Inferior parietal cortex (tissue), 1 donor: ENCODE data around the gene SEMA5A.

Source experiments
- DNase-seq: peaks from one replicate; pipeline ENCODE4 v3.0.0-alpha.2; 2016; ENCODE audit errors: extremely low spot score

SEMA5A gene

GRCh38 chr5:9474219-9475002 is 71.5 kb downstream of the SEMA5A start:
- no peak for DNase-seq

- DNase-seq: no peak
These were observed 72.3 kb downstream of the SEMA5A start for GRCh38 chr5:9473624-9474023.

GRCh38 chr5:9470410-9470809 is 75.5 kb downstream of the SEMA5A start:
- DNase-seq: no peak

GRCh38 chr5:9468060-9468388 is 77.9 kb downstream of the SEMA5A start:
- DNase-seq: no peak

GRCh38 chr5:9467199-9468059 is 78.4 kb downstream of the SEMA5A start:
- DNase-seq: no peak

- no peak for DNase-seq
These were observed 79.2 kb downstream of the SEMA5A start for GRCh38 chr5:9466697-9467096.

- no peak for DNase-seq
These were observed 81.4 kb downstream of the SEMA5A start for GRCh38 chr5:9464478-9464877.

GRCh38 chr5:9462109-9462508 is 83.8 kb downstream of the SEMA5A start:
- no peak for DNase-seq

GRCh38 chr5:9460885-9461645 is 84.8 kb downstream of the SEMA5A start:
- no peak for DNase-seq

- DNase-seq: no peak
These were observed 89.3 kb downstream of the SEMA5A start for GRCh38 chr5:9456435-9457042.

GRCh38 chr5:9455826-9456434 is 89.9 kb downstream of the SEMA5A start:
- DNase-seq: no peak

- DNase-seq: no peak
These were observed 91.4 kb downstream of the SEMA5A start for GRCh38 chr5:9454491-9454890.

- DNase-seq: no peak
These were observed 91.8 kb downstream of the SEMA5A start for GRCh38 chr5:9454012-9454481.

GRCh38 chr5:9453480-9454011 is 92.3 kb downstream of the SEMA5A start:
- no peak for DNase-seq

- no peak for DNase-seq
These were observed 93.7 kb downstream of the SEMA5A start for GRCh38 chr5:9452181-9452580.

GRCh38 chr5:9451037-9451436 is 94.8 kb downstream of the SEMA5A start:
- no peak for DNase-seq

- DNase-seq: no peak
These were observed 98.2 kb downstream of the SEMA5A start for GRCh38 chr5:9447691-9448090.

- no peak for DNase-seq
These were observed 100.0 kb downstream of the SEMA5A start for GRCh38 chr5:9445826-9446388.

- no peak for DNase-seq
These were observed 101.5 kb downstream of the SEMA5A start for GRCh38 chr5:9444346-9444745.

- no peak for DNase-seq
These were observed 104.3 kb downstream of the SEMA5A start for GRCh38 chr5:9441610-9442009.

- DNase-seq: no peak
These were observed 105.4 kb downstream of the SEMA5A start for GRCh38 chr5:9440517-9440916.
